ENCODE measurements around the gene NDST4. TPM values are rescaled to one million over a fixed set of nuclear protein-coding genes. Genes with fewer than 3 reads are reported as not detected.

Gene NDST4
- total RNA-seq, 4 donors from 2014 or later = not detected

- no peak for TF ChIP-seq CTCF (IDR thresholded peaks at IDR 0.05)
- TF ChIP-seq POLR2A (IDR thresholded peaks at IDR 0.05) = no peak
- H3K9me3 ChIP-seq = no peaks in the 10 kb centered on the region
- no peak overlapping the region for H3K4me3 ChIP-seq
- no peaks in the 10 kb centered on the region for H3K36me3 ChIP-seq
- intact Hi-C loops (cut with DNase I) = no loop called here
- no peaks in the 10 kb centered on the region for H3K27me3 ChIP-seq
- H3K4me1 ChIP-seq = no peaks in the 10 kb centered on the region
- H3K27ac ChIP-seq = no peak overlapping the region
- DNase-seq = no peak
These were observed 6.0 kb downstream of the NDST4 start for GRCh38 chr4:115107411-115107810.

GRCh38 chr4:115101675-115102074 is 11.7 kb downstream of the NDST4 start:
- WGBS, 2 donors = 61 to 68% methylated on average over 3 of the region's 3 CpGs
- TF ChIP-seq CTCF (IDR thresholded peaks at IDR 0.05) (no peak), POLR2A (IDR thresholded peaks at IDR 0.05) (no peak)
- no peak overlapping the region for H3K4me3 ChIP-seq
- no peaks in the 10 kb centered on the region for H3K9me3 ChIP-seq
- H3K27me3 ChIP-seq = no peaks in the 10 kb centered on the region
- H3K27ac ChIP-seq = no peak overlapping the region
- no peaks in the 10 kb centered on the region for H3K36me3 ChIP-seq
- intact Hi-C loops (cut with DNase I) = no loop called here
- no peak for DNase-seq
- no peaks in the 10 kb centered on the region for H3K4me1 ChIP-seq

GRCh38 chr4:115090483-115091075 is 22.8 kb downstream of the NDST4 start:
- Histone ChIP-seq H3K4me1 (no peaks in the 10 kb centered on the region), H3K36me3 (no peaks in the 10 kb centered on the region), H3K27me3 (no peaks in the 10 kb centered on the region), H3K9me3 (no peaks in the 10 kb centered on the region), H3K27ac (no peak overlapping the region), H3K4me3 (no peak overlapping the region)
- DNase-seq = no peak
- WGBS, 2 donors = 9 to 11% methylated on average over 4 of the region's 4 CpGs
- intact Hi-C loops (cut with DNase I) = no loop called here
- TF ChIP-seq CTCF (IDR thresholded peaks at IDR 0.05) (peak in 4 of 6 experiments; percentile 21 to 43 (median 32)), POLR2A (IDR thresholded peaks at IDR 0.05) (no peak)

GRCh38 chr4:115082633-115083032 is 30.8 kb downstream of the NDST4 start:
- TF ChIP-seq CTCF (IDR thresholded peaks at IDR 0.05) (no peak), POLR2A (IDR thresholded peaks at IDR 0.05) (no peak)
- Histone ChIP-seq H3K9me3 (peaks cover 0 to 12% (median 0%) of the 10 kb centered on the region in 3 donors), H3K36me3 (no peaks in the 10 kb centered on the region), H3K4me3 (no peak overlapping the region), H3K27ac (no peak overlapping the region), H3K4me1 (no peaks in the 10 kb centered on the region), H3K27me3 (no peaks in the 10 kb centered on the region)
- intact Hi-C loops (cut with DNase I) = no loop called here
- no peak for DNase-seq
- WGBS, 2 donors = 56 to 65% methylated on average over 2 of the region's 2 CpGs

- Histone ChIP-seq H3K9me3 (no peaks in the 10 kb centered on the region), H3K4me3 (no peak overlapping the region), H3K4me1 (no peaks in the 10 kb centered on the region), H3K36me3 (no peaks in the 10 kb centered on the region), H3K27me3 (no peaks in the 10 kb centered on the region), H3K27ac (no peak overlapping the region)
- intact Hi-C loops (cut with DNase I) = no loop called here
- no peak for DNase-seq
- TF ChIP-seq POLR2A (IDR thresholded peaks at IDR 0.05) = no peak
- no peak for TF ChIP-seq CTCF (IDR thresholded peaks at IDR 0.05)
- 73 to 76% methylated on average over 7 of the region's 7 CpGs for WGBS, 2 donors
These were observed 36.7 kb downstream of the NDST4 start for GRCh38 chr4:115076691-115077090.
